ENCODE measurements around the gene ASPSCR1. TPM values are rescaled to one million over a fixed set of nuclear protein-coding genes. Genes with fewer than 3 reads are reported as not detected.
A peak's percentile ranks its signal among the peaks of the same experiment; 100 is the strongest.

Gene ASPSCR1
- total and polyA plus RNA-seq, 2 of the 13 experiments (the other 11 are each of a cell fraction or from before 2014, with no cell fraction given): 274 to 314 TPM

GRCh38 chr17:81959362-81960129 is 17.9 kb upstream of the ASPSCR1 start (continued):
- no peak for TF ChIP-seq TFE3 (CRISPR knock-in tag; IDR thresholded peaks at IDR 0.05)
- no peak for TF ChIP-seq MTA3 (CRISPR knock-in tag; IDR thresholded peaks at IDR 0.05)
- TF ChIP-seq NFE2L2 (IDR thresholded peaks at IDR 0.05; ENCODE audit: low read length): no peak
- TF ChIP-seq MAF1 (CRISPR knock-in tag; IDR thresholded peaks at IDR 0.05; ENCODE audit: borderline replicate concordance): no peak; the same call in 1 of the 2 replicates
- no peak for TF ChIP-seq ISX (CRISPR knock-in tag; conservative IDR thresholded peaks at IDR 0.05)
- TF ChIP-seq NFYC (CRISPR knock-in tag; IDR thresholded peaks at IDR 0.05): no peak
- TF ChIP-seq MEF2D (CRISPR knock-in tag; IDR thresholded peaks at IDR 0.05): no peak
- no peak for TF ChIP-seq STAT5B (CRISPR knock-in tag; IDR thresholded peaks at IDR 0.05)
- TF ChIP-seq SP2 (CRISPR knock-in tag; IDR thresholded peaks at IDR 0.05): 0 out of 2 replicates have a peak, but pooled peaks have one; percentile 13
- peak; percentile 14; the same call in 1 of the 2 replicates for TF ChIP-seq ZNF891 (CRISPR knock-in tag; IDR thresholded peaks at IDR 0.05)
- no peak for TF ChIP-seq PCBP1 (IDR thresholded peaks at IDR 0.05; ENCODE audit: borderline replicate concordance, low read depth, low read length)
- TF ChIP-seq, protein P1, sequence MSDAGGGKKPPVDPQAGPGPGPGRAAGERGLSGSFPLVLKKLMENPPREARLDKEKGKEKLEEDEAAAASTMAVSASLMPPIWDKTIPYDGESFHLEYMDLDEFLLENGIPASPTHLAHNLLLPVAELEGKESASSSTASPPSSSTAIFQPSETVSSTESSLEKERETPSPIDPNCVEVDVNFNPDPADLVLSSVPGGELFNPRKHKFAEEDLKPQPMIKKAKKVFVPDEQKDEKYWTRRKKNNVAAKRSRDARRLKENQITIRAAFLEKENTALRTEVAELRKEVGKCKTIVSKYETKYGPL (CRISPR knock-in tag; IDR thresholded peaks at IDR 0.05): 0 out of 2 replicates have a peak, but pooled peaks have one; percentile 1
- peak; percentile 26; the same call in 1 of the 2 replicates for TF ChIP-seq E2F2 (CRISPR knock-in tag; IDR thresholded peaks at IDR 0.05; ENCODE audit: borderline replicate concordance)
- TF ChIP-seq GTF2F1 (IDR thresholded peaks at IDR 0.05; ENCODE audit: low read length): no peak
- TF ChIP-seq NBN (conservative IDR thresholded peaks at IDR 0.05): no peak
- peak; percentile 72; the same call in 1 of the 2 replicates for TF ChIP-seq ZNF563 (CRISPR knock-in tag; IDR thresholded peaks at IDR 0.05)
- no peak; the same call in 1 of the 2 replicates for TF ChIP-seq ZNF564 (CRISPR knock-in tag; IDR thresholded peaks at IDR 0.05)
- TF ChIP-seq CREB1 (IDR thresholded peaks at IDR 0.05): no peak
- no peak for TF ChIP-seq CREB1 (CRISPR knock-in tag; IDR thresholded peaks at IDR 0.05)
- TF ChIP-seq, protein P2, sequence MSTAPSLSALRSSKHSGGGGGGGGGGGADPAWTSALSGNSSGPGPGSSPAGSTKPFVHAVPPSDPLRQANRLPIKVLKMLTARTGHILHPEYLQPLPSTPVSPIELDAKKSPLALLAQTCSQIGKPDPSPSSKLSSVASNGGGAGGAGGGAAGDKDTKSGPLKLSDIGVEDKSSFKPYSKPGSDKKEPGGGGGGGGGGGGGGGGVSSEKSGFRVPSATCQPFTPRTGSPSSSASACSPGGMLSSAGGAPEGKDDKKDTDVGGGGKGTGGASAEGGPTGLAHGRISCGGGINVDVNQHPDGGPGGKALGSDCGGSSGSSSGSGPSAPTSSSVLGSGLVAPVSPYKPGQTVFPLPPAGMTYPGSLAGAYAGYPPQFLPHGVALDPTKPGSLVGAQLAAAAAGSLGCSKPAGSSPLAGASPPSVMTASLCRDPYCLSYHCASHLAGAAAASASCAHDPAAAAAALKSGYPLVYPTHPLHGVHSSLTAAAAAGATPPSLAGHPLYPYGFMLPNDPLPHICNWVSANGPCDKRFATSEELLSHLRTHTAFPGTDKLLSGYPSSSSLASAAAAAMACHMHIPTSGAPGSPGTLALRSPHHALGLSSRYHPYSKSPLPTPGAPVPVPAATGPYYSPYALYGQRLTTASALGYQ (CRISPR knock-in tag; IDR thresholded peaks at IDR 0.05): peak; percentile 23
- TF ChIP-seq ZBTB38 (CRISPR knock-in tag; IDR thresholded peaks at IDR 0.05): peak; percentile 77
- no peak; the same call in 1 of the 2 replicates for TF ChIP-seq NCOA1 (CRISPR knock-in tag; IDR thresholded peaks at IDR 0.05)
- TF ChIP-seq ZMYM4 (CRISPR knock-in tag; IDR thresholded peaks at IDR 0.05): no peak
- no peak for TF ChIP-seq ZNF780A (CRISPR knock-in tag; IDR thresholded peaks at IDR 0.05)
- TF ChIP-seq, protein P3, sequence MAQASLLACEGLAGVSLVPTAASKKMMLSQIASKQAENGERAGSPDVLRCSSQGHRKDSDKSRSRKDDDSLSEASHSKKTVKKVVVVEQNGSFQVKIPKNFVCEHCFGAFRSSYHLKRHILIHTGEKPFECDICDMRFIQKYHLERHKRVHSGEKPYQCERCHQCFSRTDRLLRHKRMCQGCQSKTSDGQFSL (CRISPR knock-in tag; IDR thresholded peaks at IDR 0.05): 0 out of 2 replicates have a peak, but pooled peaks have one; percentile 8
- no peak for TF ChIP-seq NFRKB (IDR thresholded peaks at IDR 0.05)
